Cardiac septum (tissue), 1 donor: ENCODE results near the gene FAM184B. TPM values are rescaled to one million over a fixed set of nuclear protein-coding genes. Genes with fewer than 3 reads are reported as not detected.

Source experiments
- DNase-seq: peaks from one replicate; pipeline ENCODE4 v3.0.0-alpha.2; 2020; ENCODE audit warnings: low spot score
- intact Hi-C: fragments of 100-400 bp; cut with DNase I; formaldehyde crosslinking; loops from one replicate; pipeline ENCODE4 v1.14.0; 2022
- total RNA-seq: library from RNA; stranded (reverse); fragmentation: NEBNext Ultra II Directional; extraction: Animal tissue kit (Norgen Biotek cat#: 25700); gene quantifications from one replicate; pipeline ENCODE4 v1.2.1, GENCODE V29; 2021
- donor health status: DM: no; HTN: no; CAD: no.

Gene FAM184B
- total RNA-seq, 1 donor from 2014 or later, result 0.03 TPM

DNA sequence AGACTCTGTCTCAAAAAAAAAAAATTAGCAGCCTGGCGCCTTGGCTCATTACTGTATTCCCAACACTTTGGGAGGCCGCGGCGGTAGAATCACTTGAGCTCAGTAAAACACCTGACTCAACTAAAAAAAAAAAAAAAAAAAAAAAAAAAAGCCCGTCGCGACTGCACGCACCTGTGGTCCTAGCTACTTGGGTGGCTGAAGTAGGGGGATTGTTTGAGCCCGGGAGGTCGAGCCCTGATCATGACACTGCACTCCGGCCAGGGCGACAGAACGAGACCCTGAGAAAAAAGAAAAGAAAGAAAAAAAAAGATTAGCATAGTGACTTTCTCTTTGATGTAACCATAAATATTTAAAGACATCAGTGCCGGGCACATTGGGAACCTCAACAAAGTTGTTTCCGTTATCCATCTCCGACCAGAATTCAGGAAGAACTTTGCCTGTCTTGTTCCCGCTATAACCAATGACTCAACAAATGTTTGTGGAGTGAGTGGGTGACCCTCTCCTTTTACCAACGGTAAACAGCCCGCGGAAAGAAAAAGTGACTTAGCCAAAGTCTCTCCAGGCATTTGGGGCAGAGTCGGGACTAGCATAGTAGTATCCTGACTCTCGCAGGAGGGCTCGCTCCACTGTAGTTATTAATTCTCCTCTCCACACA, 167.5 kb downstream of the FAM184B start:
- peak; percentile 41 for DNase-seq
- intact Hi-C loops, result loop anchor here (1.0 to 10.0 kb wide), 2 partner anchors 36 to 191 kb away; no protein-coding TSS in a partner anchor

DNA sequence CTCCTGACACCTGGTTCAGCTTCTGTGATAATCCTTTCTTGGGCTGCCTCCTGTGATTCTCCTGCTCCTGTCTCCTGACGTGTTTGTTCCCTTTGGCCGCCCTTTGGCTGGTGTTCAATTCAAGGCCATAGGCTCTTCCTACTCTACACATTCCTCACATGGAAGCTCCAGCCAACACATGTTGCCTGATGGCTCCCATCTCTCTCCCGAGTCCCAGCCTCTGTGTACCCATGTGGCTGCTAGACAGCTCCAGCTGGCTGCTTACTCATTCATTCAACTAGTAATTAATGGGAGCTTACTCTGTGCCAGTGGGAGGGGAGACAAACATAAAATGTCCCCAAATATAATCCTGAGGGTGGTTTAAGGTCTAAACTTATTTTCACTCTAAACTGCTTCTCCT, 176.2 kb downstream of the FAM184B start:
- no peak for DNase-seq
- intact Hi-C loops, result no loop called here

DNA sequence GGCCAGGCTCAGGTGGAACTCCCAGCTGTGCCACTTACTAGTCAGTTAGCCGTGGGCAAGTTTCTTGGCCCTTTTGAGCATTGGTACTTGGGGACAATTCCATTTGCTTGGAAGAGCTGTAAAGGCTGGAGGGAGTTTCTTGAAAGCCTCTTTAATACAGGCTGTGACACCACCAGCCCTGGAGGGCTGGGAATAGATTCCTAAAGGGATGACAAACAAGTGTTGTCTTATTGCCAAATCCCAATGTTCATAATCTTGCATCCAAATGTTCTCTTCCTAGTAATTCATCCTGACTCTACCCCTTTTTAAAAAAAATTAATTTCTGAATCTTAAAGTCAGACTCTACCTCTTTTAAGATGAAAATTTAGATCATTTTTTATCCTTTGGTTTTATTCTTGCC, 181.6 kb downstream of the FAM184B start:
- intact Hi-C loops, result no loop called here
- DNase-seq, result peak; percentile 49

DNA sequence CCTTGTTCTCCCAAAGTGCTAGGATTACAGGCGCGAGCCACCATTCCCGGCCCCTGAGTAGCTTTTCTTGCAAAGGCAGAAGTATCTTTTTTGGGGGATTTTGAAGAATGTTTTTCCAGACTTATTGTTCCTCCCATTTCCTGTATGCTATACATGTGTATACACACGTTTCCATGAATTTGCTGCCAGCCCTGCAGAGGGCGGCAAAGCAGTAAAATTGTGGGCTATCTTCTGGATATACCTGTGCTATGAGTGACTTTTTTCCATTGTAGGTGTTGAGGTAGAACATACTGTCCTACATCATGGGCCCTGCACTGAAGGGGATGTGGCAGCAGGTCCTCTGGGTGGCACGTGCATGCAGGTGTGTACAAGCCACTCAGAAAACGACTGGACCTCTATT, 183.9 kb downstream of the FAM184B start:
- intact Hi-C loops, result no loop called here
- no peak for DNase-seq

DNA sequence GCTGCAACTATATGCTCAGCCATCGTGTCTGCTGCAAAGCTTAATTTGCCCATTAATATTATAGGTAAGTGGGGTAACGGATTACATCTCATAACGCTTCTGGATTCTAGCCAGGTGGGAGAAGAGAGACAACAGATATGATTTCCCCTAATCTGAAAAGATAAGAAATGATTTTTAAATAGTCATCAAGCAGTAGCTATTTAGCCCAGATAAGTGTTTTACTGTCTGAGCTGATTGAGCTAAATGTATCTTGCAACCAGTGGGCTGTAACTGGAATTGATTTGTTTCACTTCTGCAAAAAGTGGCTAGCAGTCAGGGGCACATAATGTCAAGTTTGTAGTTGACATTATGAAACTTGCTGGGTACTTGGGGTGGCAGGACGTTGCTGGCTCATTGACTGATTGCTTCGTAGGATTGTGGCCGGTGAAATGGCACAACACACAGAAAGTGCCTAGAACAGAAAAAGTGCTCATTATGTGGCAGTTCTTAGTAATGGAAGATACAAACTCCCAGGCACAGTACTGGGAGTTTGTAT, 185.9 kb downstream of the FAM184B start:
- DNase-seq, result peak; percentile 12
- intact Hi-C loops, result no loop called here

DNA sequence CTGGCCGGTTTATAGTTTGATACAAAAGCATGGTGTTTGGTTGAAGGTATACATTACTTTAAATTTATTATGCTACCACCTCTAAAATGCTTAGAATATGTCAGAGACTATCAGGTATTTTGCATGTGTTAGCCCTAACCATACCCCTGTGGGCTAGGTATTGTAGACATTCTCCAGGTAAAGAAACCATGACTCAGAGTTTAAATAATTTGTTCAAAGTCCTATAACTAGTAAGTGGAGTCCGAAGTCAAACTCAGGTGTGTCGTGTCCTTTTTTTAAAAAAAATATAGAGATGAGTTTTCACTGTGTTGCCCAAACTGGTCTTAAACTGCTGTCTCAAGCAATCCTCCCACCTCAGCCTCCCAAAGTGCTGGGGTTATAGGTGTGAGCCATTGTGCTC, 192.1 kb downstream of the FAM184B start:
- intact Hi-C loops, result no loop called here
- no peak for DNase-seq

DNA sequence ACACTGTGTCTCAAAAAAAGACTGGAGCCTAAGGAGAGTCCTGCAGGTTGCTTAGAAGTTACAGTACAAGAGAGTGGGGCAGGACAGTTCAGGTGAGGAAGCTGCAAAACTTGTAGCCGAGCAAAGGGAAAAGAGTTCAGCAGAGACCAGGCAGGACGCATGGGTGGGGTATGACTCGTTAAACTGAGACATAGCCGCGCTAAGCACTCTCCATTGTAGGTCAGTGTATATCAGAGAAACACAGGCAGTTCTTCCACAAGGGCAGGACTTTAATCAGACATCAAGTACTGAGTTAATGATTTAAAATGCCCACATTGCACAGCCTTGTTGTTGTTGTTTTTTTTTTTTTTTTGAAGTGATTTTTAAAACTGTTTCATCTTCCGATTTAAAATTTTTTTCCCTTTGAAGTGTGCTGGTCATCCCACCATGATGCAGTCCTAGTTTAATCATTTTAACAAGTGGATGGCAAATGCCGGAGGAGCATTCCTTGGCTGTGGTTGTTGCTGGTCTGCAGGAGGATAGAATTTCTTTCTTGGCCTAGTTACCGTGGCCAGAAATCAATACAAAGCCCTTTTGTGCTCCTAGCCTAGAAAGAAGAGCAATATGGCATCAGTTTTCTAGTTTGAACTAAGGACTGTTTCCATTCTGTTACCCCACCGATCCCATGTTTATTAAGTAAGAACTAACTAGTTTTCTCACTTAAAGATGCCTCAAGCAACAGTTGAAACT, 194.2 kb downstream of the FAM184B start:
- intact Hi-C loops, result no loop called here

DNA sequence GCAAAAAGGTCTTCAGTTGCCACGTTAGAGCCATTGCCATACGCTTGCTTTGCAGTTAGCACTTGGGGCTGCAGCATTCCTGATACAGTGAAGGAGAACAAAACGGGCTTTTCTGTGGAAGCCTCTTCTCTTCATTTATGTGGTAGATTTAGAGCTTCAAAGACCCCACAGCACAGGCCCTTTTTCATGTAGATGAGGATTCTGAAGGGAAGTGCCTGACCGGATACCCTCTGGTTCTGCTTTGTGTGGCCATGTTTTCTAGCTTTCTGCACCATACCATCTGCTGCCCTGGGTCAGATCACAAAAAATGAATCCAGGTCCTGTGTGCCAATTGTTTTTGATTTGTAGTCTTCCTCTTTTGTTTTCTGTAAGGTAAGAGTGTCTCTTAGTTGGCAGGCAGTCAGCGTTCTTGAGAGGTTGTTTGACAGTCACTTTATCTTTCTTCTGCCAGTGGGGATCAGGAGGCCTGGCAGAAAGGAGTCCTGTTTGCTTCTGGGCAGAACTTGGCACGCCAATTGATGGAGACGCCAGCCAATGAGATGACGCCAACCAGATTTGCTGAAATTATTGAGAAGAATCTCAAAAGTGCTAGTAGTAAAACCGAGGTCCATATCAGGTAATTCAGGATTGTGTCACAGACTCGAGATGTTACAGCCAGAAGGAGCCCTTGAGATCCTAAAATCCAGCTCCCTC, 196.8 kb downstream of the FAM184B start:
- intact Hi-C loops, result no loop called here
- DNase-seq, result no peak

More for the DNA sequence above, 194.2 kb downstream of the FAM184B start:
- no peak for DNase-seq

DNA sequence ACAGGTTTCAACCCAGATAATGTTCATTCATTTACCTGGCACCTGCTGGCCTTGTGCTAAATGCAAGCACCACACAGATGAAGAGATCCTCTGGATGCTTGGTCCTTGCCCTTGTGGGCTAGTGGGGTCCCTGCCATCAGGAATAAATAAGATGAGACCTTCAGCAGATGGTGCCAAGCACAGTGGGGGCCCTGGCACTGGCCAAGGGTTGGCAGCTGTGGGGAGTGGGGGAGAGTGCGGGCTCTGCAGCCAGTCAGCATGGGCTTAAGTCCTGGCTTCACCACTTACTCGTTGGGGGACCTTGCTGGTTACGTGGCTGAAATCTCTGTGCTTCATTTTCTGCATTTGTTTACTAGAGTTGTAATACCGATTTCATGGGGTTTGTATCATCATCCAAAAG, 197.5 kb downstream of the FAM184B start:
- intact Hi-C loops, result no loop called here

DNA sequence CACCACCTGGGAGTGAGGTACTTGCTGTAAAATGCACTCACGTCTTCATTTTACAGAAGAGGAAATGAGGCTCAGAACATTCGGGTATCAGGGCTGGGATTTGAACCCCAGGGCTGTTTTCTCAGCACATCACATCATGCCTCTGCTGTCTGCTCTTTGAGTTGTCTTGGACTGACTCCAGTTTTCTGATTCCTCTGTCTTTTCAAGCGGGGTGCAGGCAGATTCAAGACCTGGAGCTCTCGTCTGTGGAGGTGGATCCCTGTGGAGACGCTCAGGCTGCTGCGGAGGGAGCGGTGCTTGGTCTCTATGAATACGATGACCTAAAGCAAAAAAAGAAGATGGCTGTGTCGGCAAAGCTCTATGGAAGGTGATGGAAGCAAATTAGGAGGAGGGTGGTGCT, 198.1 kb downstream of the FAM184B start:
- no peak for DNase-seq
- intact Hi-C loops, result no loop called here

More for the DNA sequence above, 197.5 kb downstream of the FAM184B start:
- DNase-seq, result no peak

DNA sequence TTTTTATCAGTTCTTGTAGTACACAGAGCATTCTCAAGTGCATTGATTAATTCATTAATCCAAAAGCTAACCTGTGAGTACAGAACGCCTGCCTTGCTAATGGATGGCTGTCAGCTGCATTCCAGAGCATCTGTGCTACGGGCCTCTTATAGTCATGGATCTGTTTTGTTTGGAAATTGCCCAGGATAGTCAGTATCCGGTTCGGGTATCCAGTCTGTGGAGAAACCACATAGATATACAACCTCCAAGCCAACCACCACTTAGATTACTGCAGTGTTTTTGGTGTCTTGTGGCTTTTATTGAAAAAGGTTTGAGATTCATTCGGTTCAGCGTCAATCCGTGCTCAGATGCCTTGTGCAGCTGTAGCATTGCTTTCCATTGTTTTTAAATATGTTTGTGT, 200.5 kb downstream of the FAM184B start:
- intact Hi-C loops, result no loop called here
- no peak for DNase-seq

Other genes with a start within 250 kb of the FAM184B start
- 58.9 TPM for gene LAP3, start 204.4 kb downstream of the FAM184B start, total RNA-seq
- gene MED28, start 167.0 kb downstream of the FAM184B start, total RNA-seq, result 21.7 TPM
- gene DCAF16, start 29.1 kb upstream of the FAM184B start, total RNA-seq, result 17.9 TPM
- 0.24 TPM for gene NCAPG, start 29.4 kb upstream of the FAM184B start, total RNA-seq
- 5.5 TPM for gene LCORL, start 240.1 kb upstream of the FAM184B start, total RNA-seq